ENCODE data around the gene RIN3. TPM values are rescaled to one million over a fixed set of nuclear protein-coding genes. Genes with fewer than 3 reads are reported as not detected.

Gene RIN3
- total RNA-seq, 1 donor from 2014 or later: 4.7 TPM

DNA sequence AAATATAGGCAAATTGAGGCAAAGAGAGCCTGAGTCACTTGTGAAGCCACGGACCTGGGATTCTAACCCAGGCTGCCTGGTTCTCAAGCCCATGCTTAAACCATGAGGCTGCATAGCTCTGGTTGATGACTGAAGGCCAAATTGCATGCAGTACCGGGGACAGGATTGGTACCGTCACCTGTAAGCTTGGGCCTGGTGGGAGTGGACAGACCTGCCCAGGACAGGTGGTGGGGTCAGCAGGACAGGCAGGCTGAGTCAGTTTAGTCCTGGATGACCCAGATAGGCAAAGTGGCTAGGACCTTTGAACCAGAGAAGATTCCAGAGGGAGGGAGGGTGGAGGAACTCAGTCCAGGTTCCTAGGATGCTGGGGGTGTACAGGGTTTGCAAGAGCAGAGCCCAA, 25.8 kb downstream of the RIN3 start:
- Histone ChIP-seq H3K36me3 (ENCODE audit: control insufficient read depth in 3 of 3, insufficient read depth in 3 of 3, low read length in 3 of 3) (no peaks in the 10 kb centered on the region), H3K27me3 (ENCODE audit: control insufficient read depth in 3 of 3, insufficient read depth in 3 of 3, low read length in 3 of 3) (no peaks in the 10 kb centered on the region), H3K4me1 (ENCODE audit: control insufficient read depth in 3 of 3, insufficient read depth in 3 of 3, low read length in 3 of 3) (peaks cover 12 to 17% (median 15%) of the 10 kb centered on the region in 3 donors), H3K9me3 (ENCODE audit: control insufficient read depth in 3 of 3, low read length in 3 of 3) (no peaks in the 10 kb centered on the region), H3K9ac (ENCODE audit: low read depth in 1 of 3, low read length in 3 of 3) (peak overlapping the region in 2 of 3 donors; percentile 6 to 50), H3K27ac (ENCODE audit: low read depth, low read length) (peak overlapping the region; percentile 81), H3K4me3 (ENCODE audit: low read length in 3 of 3) (no peak overlapping the region)

- no peaks in the 10 kb centered on the region for H3K27me3 ChIP-seq (ENCODE audit: control insufficient read depth in 3 of 3, insufficient read depth in 3 of 3, low read length in 3 of 3)
- H3K4me3 ChIP-seq (ENCODE audit: low read length in 3 of 3): no peak overlapping the region
- peak overlapping the region; percentile 81 for H3K27ac ChIP-seq (ENCODE audit: low read depth, low read length)
- no peaks in the 10 kb centered on the region for H3K9me3 ChIP-seq (ENCODE audit: control insufficient read depth in 3 of 3, low read length in 3 of 3)
- peak overlapping the region in 2 of 3 donors; percentile 6 to 50 for H3K9ac ChIP-seq (ENCODE audit: low read depth in 1 of 3, low read length in 3 of 3)
- H3K36me3 ChIP-seq (ENCODE audit: control insufficient read depth in 3 of 3, insufficient read depth in 3 of 3, low read length in 3 of 3): no peaks in the 10 kb centered on the region
- peaks cover 12 to 17% (median 15%) of the 10 kb centered on the region in 3 donors for H3K4me1 ChIP-seq (ENCODE audit: control insufficient read depth in 3 of 3, insufficient read depth in 3 of 3, low read length in 3 of 3)
Observed at GRCh38 chr14:92539875-92540274, 26.3 kb downstream of the RIN3 start.

GRCh38 chr14:92540472-92541048, 27.0 kb downstream of the RIN3 start:
- no peaks in the 10 kb centered on the region for H3K36me3 ChIP-seq (ENCODE audit: control insufficient read depth in 3 of 3, insufficient read depth in 3 of 3, low read length in 3 of 3)
- no peak overlapping the region for H3K4me3 ChIP-seq (ENCODE audit: low read length in 3 of 3)
- H3K27me3 ChIP-seq (ENCODE audit: control insufficient read depth in 3 of 3, insufficient read depth in 3 of 3, low read length in 3 of 3): no peaks in the 10 kb centered on the region
- H3K27ac ChIP-seq (ENCODE audit: low read depth, low read length): peak overlapping the region; percentile 81
- no peak overlapping the region for H3K9ac ChIP-seq (ENCODE audit: low read depth in 1 of 3, low read length in 3 of 3)
- H3K9me3 ChIP-seq (ENCODE audit: control insufficient read depth in 3 of 3, low read length in 3 of 3): no peaks in the 10 kb centered on the region
- peaks cover 12 to 17% (median 15%) of the 10 kb centered on the region in 3 donors for H3K4me1 ChIP-seq (ENCODE audit: control insufficient read depth in 3 of 3, insufficient read depth in 3 of 3, low read length in 3 of 3)

DNA sequence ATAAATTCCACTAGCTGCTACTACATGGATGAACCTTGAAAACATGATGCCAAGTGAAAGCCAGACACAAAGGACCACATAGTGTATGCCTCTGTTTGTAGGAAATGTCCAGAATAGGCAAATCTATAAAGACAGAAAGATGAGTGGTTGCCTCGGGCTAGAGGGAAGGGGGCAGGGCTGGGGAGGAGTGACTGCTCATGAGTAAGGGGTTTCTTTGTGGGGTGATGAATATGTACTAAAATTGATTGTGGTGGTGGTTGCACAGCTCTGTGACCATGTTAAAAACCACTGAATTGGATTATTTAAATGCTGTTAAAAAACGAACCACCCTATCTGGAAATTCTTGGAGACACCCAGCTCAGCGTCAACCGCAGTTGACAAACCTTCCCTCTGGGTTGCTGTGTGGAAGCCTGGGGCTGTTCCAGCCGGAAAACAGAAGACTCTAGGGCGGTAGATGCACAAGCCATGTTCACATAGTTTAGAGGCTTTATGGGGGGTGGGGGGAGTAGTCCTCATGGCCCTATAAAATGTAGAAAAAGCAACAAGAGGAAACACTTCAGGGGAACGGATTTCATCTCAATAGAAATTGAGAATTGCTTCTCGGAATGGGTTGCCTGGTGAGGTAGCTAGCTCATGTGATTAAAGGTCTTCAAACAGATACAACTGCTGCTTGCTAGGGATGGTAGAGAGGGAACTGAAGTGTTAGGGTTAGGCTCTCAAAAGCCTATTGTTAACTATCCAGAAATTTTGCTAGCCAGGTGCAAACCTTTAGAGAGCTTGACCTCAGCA, 29.4 kb downstream of the RIN3 start:
- Histone ChIP-seq H3K4me1 (ENCODE audit: control insufficient read depth in 3 of 3, insufficient read depth in 3 of 3, low read length in 3 of 3) (peaks cover 12 to 17% (median 15%) of the 10 kb centered on the region in 3 donors), H3K9ac (ENCODE audit: low read depth in 1 of 3, low read length in 3 of 3) (no peak overlapping the region), H3K27me3 (ENCODE audit: control insufficient read depth in 3 of 3, insufficient read depth in 3 of 3, low read length in 3 of 3) (no peaks in the 10 kb centered on the region), H3K27ac (ENCODE audit: low read depth, low read length) (no peak overlapping the region), H3K36me3 (ENCODE audit: control insufficient read depth in 3 of 3, insufficient read depth in 3 of 3, low read length in 3 of 3) (no peaks in the 10 kb centered on the region), H3K4me3 (ENCODE audit: low read length in 3 of 3) (no peak overlapping the region), H3K9me3 (ENCODE audit: control insufficient read depth in 3 of 3, low read length in 3 of 3) (no peaks in the 10 kb centered on the region)

- no peaks in the 10 kb centered on the region for H3K9me3 ChIP-seq (ENCODE audit: control insufficient read depth in 3 of 3, low read length in 3 of 3)
- peaks cover 12 to 14% (median 13%) of the 10 kb centered on the region in 3 donors for H3K4me1 ChIP-seq (ENCODE audit: control insufficient read depth in 3 of 3, insufficient read depth in 3 of 3, low read length in 3 of 3)
- no peak overlapping the region for H3K9ac ChIP-seq (ENCODE audit: low read depth in 1 of 3, low read length in 3 of 3)
- no peak overlapping the region for H3K27ac ChIP-seq (ENCODE audit: low read depth, low read length)
- H3K36me3 ChIP-seq (ENCODE audit: control insufficient read depth in 3 of 3, insufficient read depth in 3 of 3, low read length in 3 of 3): no peaks in the 10 kb centered on the region
- H3K4me3 ChIP-seq (ENCODE audit: low read length in 3 of 3): no peak overlapping the region
- H3K27me3 ChIP-seq (ENCODE audit: control insufficient read depth in 3 of 3, insufficient read depth in 3 of 3, low read length in 3 of 3): no peaks in the 10 kb centered on the region
Observed at GRCh38 chr14:92544051-92544720, 30.6 kb downstream of the RIN3 start.

- Histone ChIP-seq H3K27ac (ENCODE audit: low read depth, low read length) (no peak overlapping the region), H3K36me3 (ENCODE audit: control insufficient read depth in 3 of 3, insufficient read depth in 3 of 3, low read length in 3 of 3) (no peaks in the 10 kb centered on the region), H3K4me1 (ENCODE audit: control insufficient read depth in 3 of 3, insufficient read depth in 3 of 3, low read length in 3 of 3) (peaks cover 2 to 7% (median 4%) of the 10 kb centered on the region in 3 donors), H3K9me3 (ENCODE audit: control insufficient read depth in 3 of 3, low read length in 3 of 3) (no peaks in the 10 kb centered on the region), H3K4me3 (ENCODE audit: low read length in 3 of 3) (no peak overlapping the region), H3K27me3 (ENCODE audit: control insufficient read depth in 3 of 3, insufficient read depth in 3 of 3, low read length in 3 of 3) (no peaks in the 10 kb centered on the region), H3K9ac (ENCODE audit: low read depth in 1 of 3, low read length in 3 of 3) (no peak overlapping the region)
Observed at GRCh38 chr14:92546347-92547053, 32.9 kb downstream of the RIN3 start.

DNA sequence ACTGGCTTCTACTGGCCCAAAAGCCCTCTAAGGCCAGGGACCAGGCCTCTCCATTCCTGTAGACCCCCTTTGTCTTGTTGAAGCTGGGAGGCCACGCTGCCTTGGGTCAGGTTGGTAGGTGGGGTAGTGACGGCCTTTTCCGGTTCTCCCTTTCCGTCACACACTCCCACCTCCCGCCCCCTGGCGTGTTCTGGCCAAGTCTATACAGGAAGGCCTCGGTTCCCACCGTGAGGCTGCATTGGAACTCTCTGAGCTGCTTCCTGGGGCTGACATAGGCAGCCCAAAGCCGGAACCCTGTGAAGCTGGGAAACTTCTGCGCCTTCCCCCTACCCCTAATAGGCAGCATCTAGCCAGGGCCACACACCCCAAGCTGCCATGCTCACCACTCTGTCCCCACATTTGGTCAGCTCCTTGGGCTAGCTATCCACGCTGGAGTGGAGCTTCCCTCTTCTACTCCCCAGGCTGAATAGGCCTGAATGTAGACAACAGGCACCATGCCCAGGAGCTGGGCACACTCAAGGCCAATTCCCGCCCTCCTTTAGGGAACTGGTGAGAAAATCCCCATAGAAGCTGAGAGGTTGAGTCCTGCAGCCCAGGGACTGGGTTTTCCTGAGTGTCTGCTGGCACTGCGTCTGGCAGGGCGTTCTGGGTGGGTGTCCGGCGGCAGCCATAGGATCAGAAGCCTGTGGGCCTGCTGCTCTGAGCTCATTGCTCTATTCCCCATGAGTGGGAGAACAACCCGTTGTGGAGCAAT, 35.7 kb downstream of the RIN3 start:
- H3K4me1 ChIP-seq (ENCODE audit: control insufficient read depth in 3 of 3, insufficient read depth in 3 of 3, low read length in 3 of 3): peaks cover 2 to 7% (median 4%) of the 10 kb centered on the region in 3 donors

DNA sequence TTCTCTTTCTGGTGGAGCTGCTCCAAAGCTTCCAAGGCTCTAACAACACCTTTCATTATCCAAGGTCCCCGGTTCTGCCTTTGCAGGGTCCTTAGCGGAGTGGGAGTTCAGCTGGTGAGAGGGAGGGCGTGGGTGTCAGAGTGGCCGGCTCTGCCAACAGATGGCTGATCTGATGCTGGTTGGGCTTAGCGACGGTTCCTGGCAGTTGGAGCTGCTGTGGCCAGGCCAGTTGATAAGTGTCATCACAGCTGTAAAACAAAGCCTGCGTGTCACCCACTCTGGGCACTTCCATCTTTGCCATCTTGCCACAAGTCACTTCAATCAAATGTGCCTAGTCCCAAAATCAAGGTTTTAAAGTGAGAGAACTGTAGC, 36.3 kb downstream of the RIN3 start:
- no peak overlapping the region for H3K9ac ChIP-seq (ENCODE audit: low read depth in 1 of 3, low read length in 3 of 3)
- H3K27me3 ChIP-seq (ENCODE audit: control insufficient read depth in 3 of 3, insufficient read depth in 3 of 3, low read length in 3 of 3): no peaks in the 10 kb centered on the region
- peaks cover 2 to 7% (median 4%) of the 10 kb centered on the region in 3 donors for H3K4me1 ChIP-seq (ENCODE audit: control insufficient read depth in 3 of 3, insufficient read depth in 3 of 3, low read length in 3 of 3)
- no peaks in the 10 kb centered on the region for H3K36me3 ChIP-seq (ENCODE audit: control insufficient read depth in 3 of 3, insufficient read depth in 3 of 3, low read length in 3 of 3)
- H3K9me3 ChIP-seq (ENCODE audit: control insufficient read depth in 3 of 3, low read length in 3 of 3): no peaks in the 10 kb centered on the region
- no peak overlapping the region for H3K4me3 ChIP-seq (ENCODE audit: low read length in 3 of 3)
- peak overlapping the region; percentile 47 for H3K27ac ChIP-seq (ENCODE audit: low read depth, low read length)

More for the DNA sequence above, 35.7 kb downstream of the RIN3 start:
- Histone ChIP-seq H3K4me3 (ENCODE audit: low read length in 3 of 3) (no peak overlapping the region), H3K27me3 (ENCODE audit: control insufficient read depth in 3 of 3, insufficient read depth in 3 of 3, low read length in 3 of 3) (no peaks in the 10 kb centered on the region), H3K27ac (ENCODE audit: low read depth, low read length) (peak overlapping the region; percentile 47), H3K9me3 (ENCODE audit: control insufficient read depth in 3 of 3, low read length in 3 of 3) (no peaks in the 10 kb centered on the region), H3K36me3 (ENCODE audit: control insufficient read depth in 3 of 3, insufficient read depth in 3 of 3, low read length in 3 of 3) (no peaks in the 10 kb centered on the region), H3K9ac (ENCODE audit: low read depth in 1 of 3, low read length in 3 of 3) (no peak overlapping the region)

GRCh38 chr14:92551044-92551841, 37.7 kb downstream of the RIN3 start:
- peaks cover 2 to 7% (median 4%) of the 10 kb centered on the region in 3 donors for H3K4me1 ChIP-seq (ENCODE audit: control insufficient read depth in 3 of 3, insufficient read depth in 3 of 3, low read length in 3 of 3)
- no peak overlapping the region for H3K27ac ChIP-seq (ENCODE audit: low read depth, low read length)

More at GRCh38 chr14:92551044-92551841, 37.7 kb downstream of the RIN3 start:
- Histone ChIP-seq H3K4me3 (ENCODE audit: low read length in 3 of 3) (no peak overlapping the region), H3K9me3 (ENCODE audit: control insufficient read depth in 3 of 3, low read length in 3 of 3) (no peaks in the 10 kb centered on the region), H3K9ac (ENCODE audit: low read depth in 1 of 3, low read length in 3 of 3) (no peak overlapping the region), H3K36me3 (ENCODE audit: control insufficient read depth in 3 of 3, insufficient read depth in 3 of 3, low read length in 3 of 3) (no peaks in the 10 kb centered on the region), H3K27me3 (ENCODE audit: control insufficient read depth in 3 of 3, insufficient read depth in 3 of 3, low read length in 3 of 3) (no peaks in the 10 kb centered on the region)

Data from skeletal muscle tissue (tissue), 4 donors.